GM10266 (cell line): ENCODE data around the gene WWOX.

Source experiments
- DNase-seq: peaks from one replicate; pipeline ENCODE4 v3.0.0; 2012; ENCODE audit errors: extremely low spot score
- CTCF ChIP-seq: IDR thresholded peaks from 2 replicates; pipeline ENCODE4 v1.5.1; 2012; ENCODE audit warnings: mild to moderate bottlenecking, low read depth; ENCODE audit not compliant: control insufficient read depth, insufficient read depth; ENCODE audit errors: missing control alignments

WWOX gene

GRCh38 chr16:78882751-78883150, 783.3 kb downstream of the WWOX start:
- no peak for DNase-seq
- no peak for TF ChIP-seq CTCF

GRCh38 chr16:78884204-78884603, 784.8 kb downstream of the WWOX start:
- TF ChIP-seq CTCF, result no peak
- no peak for DNase-seq

GRCh38 chr16:78889346-78889745, 789.9 kb downstream of the WWOX start:
- no peak for TF ChIP-seq CTCF
- DNase-seq, result no peak

GRCh38 chr16:78890373-78890895, 791.0 kb downstream of the WWOX start:
- DNase-seq, result no peak
- TF ChIP-seq CTCF, result no peak

- no peak for TF ChIP-seq CTCF
- DNase-seq, result no peak
Measured at GRCh38 chr16:78892951-78893733, 793.7 kb downstream of the WWOX start.

DNA sequence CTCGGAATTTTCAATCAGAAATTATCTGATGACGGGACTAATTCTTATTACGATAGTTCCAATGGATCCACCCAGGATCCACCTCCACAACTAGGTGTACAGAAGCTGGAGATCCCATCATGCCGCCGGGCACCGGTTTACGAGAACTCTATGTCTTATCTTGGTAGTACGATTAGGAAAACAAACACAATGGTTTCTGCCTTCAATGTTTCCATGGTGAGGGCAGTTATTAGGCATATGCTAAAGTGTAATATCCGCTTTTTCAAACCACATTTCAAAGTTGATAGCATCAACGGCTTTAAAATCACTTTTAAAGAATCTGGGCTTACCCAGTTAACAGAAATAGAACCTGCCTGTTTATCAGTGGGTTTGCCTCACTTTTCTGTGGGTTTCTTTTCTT, 795.4 kb downstream of the WWOX start:
- DNase-seq, result no peak
- TF ChIP-seq CTCF, result no peak

DNA sequence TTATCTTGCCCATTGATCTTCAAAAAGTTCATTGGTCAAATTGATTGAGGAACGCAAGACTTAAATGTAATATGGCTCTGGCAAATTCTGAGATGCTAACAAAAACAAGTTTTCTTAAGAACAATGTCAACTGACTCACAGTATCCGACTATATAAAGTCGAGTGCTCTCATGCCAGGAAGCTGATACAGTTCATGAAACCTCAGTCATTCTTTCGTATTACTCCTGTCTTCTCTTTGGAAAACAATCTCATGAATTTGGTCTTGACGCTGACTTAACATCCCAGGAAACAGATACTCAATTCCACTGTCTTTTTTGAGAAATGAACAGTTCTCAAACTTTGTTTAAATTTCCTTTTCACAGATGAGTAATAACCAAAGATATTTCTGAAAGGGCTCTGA, 796.2 kb downstream of the WWOX start:
- TF ChIP-seq CTCF, result no peak
- DNase-seq, result no peak
